Measurements from ENCODE around the gene POLDIP3.

POLDIP3 gene

DNA sequence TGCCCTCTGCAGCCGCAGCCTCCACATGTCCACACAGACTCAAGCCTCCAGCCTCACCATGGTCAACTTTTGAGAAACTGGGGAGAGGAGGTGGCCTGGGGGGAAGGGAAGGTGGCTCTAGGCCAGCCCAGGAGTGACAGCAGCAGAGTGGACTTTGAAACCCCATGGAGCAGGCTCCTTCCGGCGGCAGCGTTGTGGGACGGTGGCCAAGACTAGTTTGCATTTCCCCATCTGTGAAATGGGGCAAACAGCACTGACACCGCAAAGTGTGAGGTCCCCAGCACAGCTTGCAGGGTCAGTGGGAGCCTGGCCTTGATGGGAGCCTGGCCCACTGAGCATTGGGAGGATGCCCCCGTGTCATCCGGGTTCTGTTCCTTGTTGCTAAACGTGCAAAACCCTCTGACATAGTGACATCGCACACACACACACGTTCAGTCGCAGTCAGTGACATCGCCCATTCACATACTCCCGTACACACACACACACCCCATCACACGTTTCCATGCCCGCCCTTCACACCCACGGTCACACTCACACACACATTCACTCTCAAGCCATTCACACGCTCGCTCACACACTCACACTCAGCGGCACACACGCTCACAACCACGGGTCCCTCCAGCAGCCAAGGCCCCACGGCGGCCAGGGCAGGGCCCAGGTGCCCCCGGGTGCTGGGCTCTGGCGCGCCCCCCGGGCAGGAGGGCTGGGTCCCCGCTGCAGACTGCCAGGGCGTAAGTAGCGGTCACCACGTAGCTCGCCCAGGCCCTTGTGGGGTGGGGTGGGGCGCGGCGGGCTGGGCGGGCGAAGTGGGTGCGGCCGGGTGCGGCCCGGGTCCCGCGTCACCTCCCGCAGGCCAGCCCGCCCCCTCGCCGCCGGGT is 33.9 kb upstream of the POLDIP3 start:
- no peak overlapping the region for H3K27ac ChIP-seq (ENCODE audit: low read length)
- H3K9me3 ChIP-seq (ENCODE audit: control insufficient read depth, insufficient read depth, low read length): no peaks in the 10 kb centered on the region
- no peaks in the 10 kb centered on the region for H3K27me3 ChIP-seq (ENCODE audit: control insufficient read depth, insufficient read depth, low read length)
- peaks cover 13% of the 10 kb centered on the region for H3K4me1 ChIP-seq (ENCODE audit: control insufficient read depth, insufficient read depth, low read length)
- H3K36me3 ChIP-seq (ENCODE audit: control insufficient read depth, insufficient read depth, low read length): no peaks in the 10 kb centered on the region; the same call in 1 of the 2 replicates
- WGBS (ENCODE audit: insufficient coverage, insufficient read length): no CpG with 5 or more reads among the region's 49 CpGs
- no peak for DNase-seq (ENCODE audit: low read depth, low spot score)
- peak overlapping the region; percentile 78 for H3K4me3 ChIP-seq (ENCODE audit: low read length)

DNA sequence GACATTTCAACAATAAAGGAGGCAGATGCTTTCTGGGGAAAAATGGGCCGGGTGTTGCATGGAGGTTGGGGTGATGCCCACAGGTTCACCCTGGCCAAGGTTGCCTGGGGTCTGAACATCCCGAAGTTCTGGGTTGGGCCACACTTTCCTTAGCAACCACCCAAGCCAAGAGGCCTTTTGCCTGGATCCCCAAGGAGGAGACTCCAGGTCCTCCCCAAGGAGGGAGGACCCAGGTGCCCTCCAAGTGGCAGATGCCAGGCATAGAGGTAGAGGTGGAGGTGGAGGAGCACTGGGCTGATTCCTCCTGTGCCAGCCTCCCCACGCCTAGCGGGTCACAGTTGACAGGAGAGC is 33.3 kb upstream of the POLDIP3 start:
- DNase-seq (ENCODE audit: low read depth, low spot score): no peak
- peaks cover 17% of the 10 kb centered on the region for H3K4me1 ChIP-seq (ENCODE audit: control insufficient read depth, insufficient read depth, low read length)
- H3K27me3 ChIP-seq (ENCODE audit: control insufficient read depth, insufficient read depth, low read length): no peaks in the 10 kb centered on the region
- no peak overlapping the region for H3K4me3 ChIP-seq (ENCODE audit: low read length)
- H3K27ac ChIP-seq (ENCODE audit: low read length): no peak overlapping the region
- H3K36me3 ChIP-seq (ENCODE audit: control insufficient read depth, insufficient read depth, low read length): no peaks in the 10 kb centered on the region; the same call in 1 of the 2 replicates
- H3K9me3 ChIP-seq (ENCODE audit: control insufficient read depth, insufficient read depth, low read length): no peaks in the 10 kb centered on the region
- WGBS (ENCODE audit: insufficient coverage, insufficient read length): no CpG with 5 or more reads among the region's 4 CpGs

DNA sequence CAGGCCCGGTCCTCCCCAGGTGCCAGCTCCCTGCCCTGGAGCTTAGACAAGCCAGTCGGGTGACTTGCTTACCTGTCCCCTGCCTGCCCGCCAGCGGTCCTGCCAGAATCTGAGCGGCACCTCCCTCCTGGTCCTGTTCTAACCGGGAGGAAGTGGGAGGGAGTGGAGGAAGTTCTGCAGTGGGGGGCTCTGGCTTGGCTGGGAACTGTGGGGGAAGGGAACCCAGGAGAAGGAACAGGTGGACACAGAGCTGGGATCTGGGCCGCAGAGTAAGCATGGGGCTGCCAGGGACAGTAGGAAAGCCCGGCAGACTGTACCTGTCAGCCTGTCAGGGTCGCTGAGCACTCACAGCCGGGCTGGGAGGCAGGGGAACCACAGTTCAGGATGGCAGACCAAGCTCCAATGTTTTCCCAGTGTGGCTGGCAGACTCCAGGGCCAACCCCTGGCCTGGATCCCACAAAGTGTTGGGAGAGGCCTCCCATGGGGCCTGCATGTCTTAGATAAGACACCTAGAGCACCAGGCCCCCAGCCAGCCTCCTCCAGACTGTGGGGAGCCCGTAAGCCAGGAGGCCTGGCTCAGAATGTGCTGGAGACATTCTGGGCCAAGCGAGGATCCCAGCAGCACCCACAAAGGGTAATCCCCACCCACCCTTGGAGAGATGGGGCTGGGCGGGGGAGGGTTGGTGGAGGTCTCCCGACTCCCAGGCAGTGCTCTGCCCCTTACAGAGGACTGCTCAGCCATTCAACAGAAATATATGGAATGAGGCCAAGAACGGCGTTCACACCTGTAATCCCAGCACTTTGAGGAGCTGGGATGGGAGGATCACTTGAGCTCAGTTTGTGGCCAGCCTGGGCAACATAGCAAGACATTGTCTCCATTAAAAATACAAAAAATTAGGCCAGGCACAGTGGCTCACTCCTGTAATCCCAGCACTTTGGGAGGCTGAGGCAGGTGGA is 32.2 kb upstream of the POLDIP3 start:
- no peaks in the 10 kb centered on the region for H3K27me3 ChIP-seq (ENCODE audit: control insufficient read depth, insufficient read depth, low read length)
- H3K4me3 ChIP-seq (ENCODE audit: low read length): no peak overlapping the region
- peaks cover 17% of the 10 kb centered on the region for H3K4me1 ChIP-seq (ENCODE audit: control insufficient read depth, insufficient read depth, low read length)
- H3K9me3 ChIP-seq (ENCODE audit: control insufficient read depth, insufficient read depth, low read length): no peaks in the 10 kb centered on the region
- no peak overlapping the region for H3K27ac ChIP-seq (ENCODE audit: low read length)
- no peaks in the 10 kb centered on the region; the same call in 1 of the 2 replicates for H3K36me3 ChIP-seq (ENCODE audit: control insufficient read depth, insufficient read depth, low read length)
- no peak for DNase-seq (ENCODE audit: low read depth, low spot score)
- WGBS (ENCODE audit: insufficient coverage, insufficient read length): no CpG with 5 or more reads among the region's 16 CpGs

DNA sequence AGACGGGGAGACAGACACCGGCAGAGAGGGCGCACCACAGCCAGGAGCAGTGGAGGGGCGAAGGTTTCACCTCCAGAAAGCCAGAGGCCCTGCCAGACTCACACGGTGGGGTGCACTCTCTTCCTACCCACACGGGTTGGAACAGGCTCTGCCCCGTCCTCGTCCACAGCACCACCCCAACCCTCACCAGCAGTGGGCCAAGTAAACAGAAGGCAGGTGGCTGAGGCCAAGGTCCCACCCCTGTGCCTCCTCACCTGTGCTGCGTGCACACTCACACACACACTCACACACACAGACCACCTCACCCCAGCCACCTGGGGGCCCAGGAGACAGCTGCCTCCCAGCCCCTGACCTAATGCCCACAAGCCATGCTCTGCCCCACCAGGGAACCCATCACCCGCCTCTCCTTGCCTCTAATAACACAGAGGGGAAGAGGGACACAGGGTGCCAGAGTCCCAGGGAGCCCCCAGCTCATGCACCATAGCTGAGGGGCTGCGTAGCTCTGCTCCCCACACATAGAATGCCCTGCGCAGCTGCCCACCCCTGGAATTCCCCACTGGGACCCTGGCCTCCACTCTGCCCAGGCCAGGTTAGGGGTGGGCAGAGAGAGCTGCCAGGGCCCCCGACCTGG is 31.4 kb upstream of the POLDIP3 start:
- Histone ChIP-seq H3K27ac (ENCODE audit: low read length) (no peak overlapping the region), H3K4me3 (ENCODE audit: low read length) (no peak overlapping the region)

DNA sequence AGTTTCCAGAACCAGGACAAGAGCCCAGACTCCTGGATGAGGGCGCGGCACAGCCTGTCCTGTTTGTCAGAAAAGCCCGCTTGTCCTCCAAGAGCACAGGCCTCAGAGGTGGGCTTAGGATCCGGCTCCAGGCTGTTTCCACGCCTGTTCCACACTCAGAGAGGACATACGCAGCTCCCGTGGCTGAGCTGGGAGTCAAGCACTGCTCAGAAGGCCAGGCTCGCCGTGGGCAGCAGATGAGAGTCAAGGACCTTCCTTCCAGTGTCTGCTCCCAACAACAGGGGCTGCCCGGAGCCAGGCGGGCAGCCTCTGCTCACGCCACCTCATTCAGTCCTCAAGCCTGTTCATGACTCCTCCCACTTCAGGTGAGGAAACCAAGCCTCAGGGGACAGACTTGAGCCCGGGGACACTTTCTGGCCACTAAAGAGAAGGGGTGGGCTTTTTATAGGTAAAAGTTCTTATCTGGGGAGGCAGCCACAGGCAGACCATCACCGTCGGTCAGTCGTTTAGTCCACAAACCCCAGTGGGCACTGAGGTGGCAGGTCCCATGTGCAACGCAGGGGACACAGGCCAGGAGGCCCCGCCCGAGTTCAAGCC is 30.8 kb upstream of the POLDIP3 start:
- Histone ChIP-seq H3K9me3 (ENCODE audit: control insufficient read depth, insufficient read depth, low read length) (no peaks in the 10 kb centered on the region), H3K4me3 (ENCODE audit: low read length) (no peak overlapping the region), H3K27me3 (ENCODE audit: control insufficient read depth, insufficient read depth, low read length) (no peaks in the 10 kb centered on the region), H3K27ac (ENCODE audit: low read length) (no peak overlapping the region), H3K4me1 (ENCODE audit: control insufficient read depth, insufficient read depth, low read length) (peaks cover 17% of the 10 kb centered on the region), H3K36me3 (ENCODE audit: control insufficient read depth, insufficient read depth, low read length) (no peaks in the 10 kb centered on the region; the same call in 1 of the 2 replicates)
- no peak for DNase-seq (ENCODE audit: low read depth, low spot score)
- no CpG with 5 or more reads among the region's 19 CpGs for WGBS (ENCODE audit: insufficient coverage, insufficient read length)

More for the DNA sequence above, 31.4 kb upstream of the POLDIP3 start:
- no peaks in the 10 kb centered on the region for H3K9me3 ChIP-seq (ENCODE audit: control insufficient read depth, insufficient read depth, low read length)
- H3K4me1 ChIP-seq (ENCODE audit: control insufficient read depth, insufficient read depth, low read length): peaks cover 17% of the 10 kb centered on the region
- H3K36me3 ChIP-seq (ENCODE audit: control insufficient read depth, insufficient read depth, low read length): no peaks in the 10 kb centered on the region; the same call in 1 of the 2 replicates
- no peaks in the 10 kb centered on the region for H3K27me3 ChIP-seq (ENCODE audit: control insufficient read depth, insufficient read depth, low read length)
- no CpG with 5 or more reads among the region's 13 CpGs for WGBS (ENCODE audit: insufficient coverage, insufficient read length)
- no peak for DNase-seq (ENCODE audit: low read depth, low spot score)

DNA sequence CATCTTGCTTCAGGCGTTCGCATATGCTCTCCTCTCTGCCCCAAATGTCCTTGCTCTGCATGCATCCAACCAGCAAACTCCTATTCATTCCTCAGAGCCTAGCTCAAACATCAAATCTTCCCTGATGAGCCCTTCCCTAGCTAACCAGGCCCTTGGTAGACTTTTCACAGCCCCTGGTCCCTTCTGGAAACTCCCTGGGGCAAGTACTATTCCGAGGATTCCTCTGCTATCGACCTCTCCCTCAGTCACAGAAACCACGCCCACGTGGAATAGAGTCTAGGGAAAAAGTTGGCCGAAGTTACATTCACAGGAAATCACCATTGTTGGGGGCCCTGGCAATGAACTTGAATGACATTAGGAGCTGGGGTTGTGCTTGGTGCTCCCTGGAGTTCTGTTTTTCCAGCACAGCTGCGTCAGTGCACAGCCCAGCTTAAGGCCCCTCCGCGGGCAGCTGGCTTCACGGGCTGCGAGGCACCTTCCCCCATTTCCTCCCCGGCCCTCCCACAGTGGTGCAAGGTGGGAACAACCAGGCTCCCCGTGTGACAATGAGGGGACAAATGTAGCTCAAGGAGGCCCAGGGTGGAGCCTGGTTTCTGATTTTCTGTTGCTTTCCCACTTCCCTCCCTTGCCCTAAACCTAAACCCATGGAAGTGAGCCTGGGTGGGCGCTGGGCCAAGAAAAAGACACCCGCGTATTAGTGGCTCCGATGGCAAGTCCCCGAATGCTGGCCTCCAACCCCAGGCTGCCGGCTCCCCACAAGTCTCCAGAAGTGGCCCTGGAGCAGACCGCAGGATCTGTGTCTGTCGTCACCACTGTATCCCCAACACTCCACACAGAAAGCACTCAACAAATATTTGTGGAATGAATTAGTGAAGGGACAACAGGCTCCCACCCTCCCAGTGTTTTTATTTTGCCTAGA is 30.0 kb upstream of the POLDIP3 start:
- no peak overlapping the region for H3K27ac ChIP-seq (ENCODE audit: low read length)
- no peak for DNase-seq (ENCODE audit: low read depth, low spot score)
- H3K9me3 ChIP-seq (ENCODE audit: control insufficient read depth, insufficient read depth, low read length): no peaks in the 10 kb centered on the region
- no peaks in the 10 kb centered on the region for H3K27me3 ChIP-seq (ENCODE audit: control insufficient read depth, insufficient read depth, low read length)
- no CpG with 5 or more reads among the region's 22 CpGs for WGBS (ENCODE audit: insufficient coverage, insufficient read length)
- H3K4me1 ChIP-seq (ENCODE audit: control insufficient read depth, insufficient read depth, low read length): peaks cover 17% of the 10 kb centered on the region
- no peaks in the 10 kb centered on the region; the same call in 1 of the 2 replicates for H3K36me3 ChIP-seq (ENCODE audit: control insufficient read depth, insufficient read depth, low read length)
- H3K4me3 ChIP-seq (ENCODE audit: low read length): no peak overlapping the region

DNA sequence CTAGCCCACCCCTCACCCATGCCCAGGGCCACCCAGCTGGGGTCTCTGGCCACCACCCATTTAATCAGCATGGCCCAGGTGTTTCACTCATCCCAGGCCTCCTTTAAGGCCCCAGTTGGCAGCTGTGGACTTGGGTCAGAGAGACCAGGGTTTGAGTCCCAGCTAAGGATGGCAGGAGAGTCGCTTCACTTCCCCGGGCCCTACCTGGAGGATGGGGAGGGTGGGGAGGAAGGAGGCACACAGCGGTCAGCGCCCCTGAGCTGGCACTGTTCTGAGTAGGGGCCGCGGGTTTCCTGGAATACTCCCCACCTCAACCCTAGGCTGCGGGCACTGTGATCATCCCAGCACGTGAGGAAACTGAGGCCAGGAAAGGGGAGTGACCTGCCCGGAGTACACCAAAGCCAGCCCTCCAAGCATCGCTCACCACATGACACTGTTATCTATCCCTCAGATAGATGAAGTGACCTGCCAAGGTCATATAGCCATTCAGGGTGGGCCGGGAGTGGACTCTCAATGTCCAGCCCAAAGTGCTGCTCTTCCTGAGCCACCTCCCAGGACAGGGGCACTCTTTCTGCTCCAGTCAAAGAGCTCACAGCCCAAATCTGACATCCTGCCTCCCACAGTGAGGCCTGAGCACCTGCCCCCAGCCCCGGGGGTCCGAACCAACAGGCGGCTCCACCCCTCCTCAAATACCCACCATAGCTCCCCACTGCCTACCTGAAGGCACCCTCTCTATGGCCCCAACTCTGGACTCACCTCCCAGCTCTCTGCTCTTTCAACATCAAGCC is 29.1 kb upstream of the POLDIP3 start:
- DNase-seq (ENCODE audit: low read depth, low spot score): no peak
- Histone ChIP-seq H3K27me3 (ENCODE audit: control insufficient read depth, insufficient read depth, low read length) (no peaks in the 10 kb centered on the region), H3K27ac (ENCODE audit: low read length) (no peak overlapping the region), H3K9me3 (ENCODE audit: control insufficient read depth, insufficient read depth, low read length) (no peaks in the 10 kb centered on the region), H3K4me1 (ENCODE audit: control insufficient read depth, insufficient read depth, low read length) (peaks cover 17% of the 10 kb centered on the region), H3K36me3 (ENCODE audit: control insufficient read depth, insufficient read depth, low read length) (no peaks in the 10 kb centered on the region; the same call in 1 of the 2 replicates), H3K4me3 (ENCODE audit: low read length) (no peak overlapping the region)
- WGBS (ENCODE audit: insufficient coverage, insufficient read length): no CpG with 5 or more reads among the region's 14 CpGs

DNA sequence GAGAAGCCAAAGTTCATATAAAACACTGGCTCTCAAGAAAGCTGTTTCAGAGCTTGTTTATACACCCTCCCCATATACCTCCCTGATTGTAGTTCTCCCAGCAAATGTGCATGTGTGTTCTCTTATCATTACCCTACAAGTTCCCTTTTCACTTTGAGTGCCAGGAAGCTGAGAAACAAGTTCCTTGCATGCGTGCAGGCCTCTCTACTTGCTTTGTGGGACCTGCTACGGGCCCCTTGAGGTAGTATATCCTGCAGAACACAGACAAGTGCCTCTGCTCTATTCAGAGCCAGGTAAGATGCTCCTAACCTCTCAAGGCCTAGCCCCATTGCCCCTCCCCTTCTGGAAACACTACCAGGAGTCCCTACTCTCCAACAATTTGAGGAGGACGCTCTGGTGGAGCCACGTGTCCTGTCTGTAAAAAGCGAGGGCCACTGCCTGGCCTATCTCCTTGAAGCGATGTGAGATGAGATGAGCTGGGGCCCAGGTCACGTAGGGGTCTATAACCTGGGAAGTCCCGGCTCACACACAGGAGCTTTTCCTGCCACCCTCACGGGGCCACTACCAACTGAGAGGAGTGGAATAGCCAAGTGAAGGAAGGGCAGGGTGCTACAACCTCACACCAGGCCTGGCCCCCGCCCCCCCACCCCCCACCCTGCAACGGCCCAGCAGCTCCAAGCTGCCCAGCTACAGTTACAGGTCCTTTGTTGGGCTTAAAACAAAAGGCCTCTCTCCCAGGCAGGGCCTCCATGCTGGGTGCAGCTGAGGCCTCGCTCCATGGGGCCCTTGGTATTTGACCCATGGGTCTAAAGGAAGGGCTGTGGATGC is 28.3 kb upstream of the POLDIP3 start:
- H3K9me3 ChIP-seq (ENCODE audit: control insufficient read depth, insufficient read depth, low read length): no peaks in the 10 kb centered on the region
- DNase-seq (ENCODE audit: low read depth, low spot score): no peak
- H3K4me1 ChIP-seq (ENCODE audit: control insufficient read depth, insufficient read depth, low read length): peaks cover 15% of the 10 kb centered on the region
- WGBS (ENCODE audit: insufficient coverage, insufficient read length): no CpG with 5 or more reads among the region's 12 CpGs
- no peak overlapping the region for H3K4me3 ChIP-seq (ENCODE audit: low read length)
- no peaks in the 10 kb centered on the region for H3K27me3 ChIP-seq (ENCODE audit: control insufficient read depth, insufficient read depth, low read length)
- H3K36me3 ChIP-seq (ENCODE audit: control insufficient read depth, insufficient read depth, low read length): no peaks in the 10 kb centered on the region; the same call in 1 of the 2 replicates
- no peak overlapping the region for H3K27ac ChIP-seq (ENCODE audit: low read length)
